ENCODE data around the gene ZC3H7A. TPM values are rescaled to one million over a fixed set of nuclear protein-coding genes. Genes with fewer than 3 reads are reported as not detected.

ZC3H7A gene
- total and polyA plus RNA-seq, 10 of the 15 experiments (the other 5 are each of a cell fraction or from before 2014, with no cell fraction given): 46.3 to 188 (median 68.6) TPM

GRCh38 chr16:11797166-11797956 is at the start of gene ZC3H7A (continued):
- TF ChIP-seq NKRF (conservative IDR thresholded peaks at IDR 0.05): peak; percentile 72
- no peak for TF ChIP-seq SREBF1 (IDR thresholded peaks at IDR 0.05; ENCODE audit: low read length)
- TF ChIP-seq TCF7 (IDR thresholded peaks at IDR 0.05; ENCODE audit: borderline replicate concordance): no peak
- peak; percentile 89 for TF ChIP-seq RFX5 (IDR thresholded peaks at IDR 0.05; ENCODE audit: low read depth, low read length)
- peak; percentile 38 for TF ChIP-seq MEF2B (IDR thresholded peaks at IDR 0.05; ENCODE audit: partially characterized antibody, poor library complexity, severe bottlenecking)
- TF ChIP-seq FOXM1 (IDR thresholded peaks at IDR 0.05; ENCODE audit: low read depth, low read length): no peak; the same call in 1 of the 2 replicates
- TF ChIP-seq NBN (IDR thresholded peaks at IDR 0.05): peak; percentile 62
- TF ChIP-seq RELA (IDR thresholded peaks at IDR 0.05; ENCODE audit: borderline replicate concordance, partially characterized antibody): no peak
- no peak; the same call in none of the 2 replicates for TF ChIP-seq MAX (IDR thresholded peaks at IDR 0.05; ENCODE audit: low read depth, low read length)
- peak in 1 of 2 experiments; percentile 59; a peak in 1 of 3 replicates for TF ChIP-seq EGR1 (IDR thresholded peaks at IDR 0.05; ENCODE audit: borderline replicate concordance in 1 of 2, low read depth in 2 of 2, low read length in 2 of 2)
- TF ChIP-seq TCF12 (IDR thresholded peaks at IDR 0.05; ENCODE audit: low read depth, low read length): no peak; the same call in 1 of the 2 replicates
- peak; percentile 83 for TF ChIP-seq GATAD2B (conservative IDR thresholded peaks at IDR 0.05; ENCODE audit: low read depth)
- TF ChIP-seq RCOR1 (conservative IDR thresholded peaks at IDR 0.05; ENCODE audit: low read depth, low read length): no peak
- peak; percentile 66 for TF ChIP-seq NR2F1 (conservative IDR thresholded peaks at IDR 0.05)
- TF ChIP-seq SPI1 (IDR thresholded peaks at IDR 0.05; ENCODE audit: borderline replicate concordance, insufficient read depth, low read depth, low read length): no peak
- no peak; the same call in 1 of the 2 replicates for TF ChIP-seq PAX5 (IDR thresholded peaks at IDR 0.05; ENCODE audit: borderline replicate concordance, low read depth, low read length)
- no peak for TF ChIP-seq PRDM15 (CRISPR knock-in tag; IDR thresholded peaks at IDR 0.05)
- TF ChIP-seq ZNF622 (IDR thresholded peaks at IDR 0.05): no peak
- TF ChIP-seq STAT3 (IDR thresholded peaks at IDR 0.05; ENCODE audit: low read depth, low read length): no peak
- TF ChIP-seq WRNIP1 (IDR thresholded peaks at IDR 0.05; ENCODE audit: borderline replicate concordance, low read depth, low read length): no peak
- no peak for TF ChIP-seq JUND (IDR thresholded peaks at IDR 0.05; ENCODE audit: low read depth, low read length)
- TF ChIP-seq RAD21 (IDR thresholded peaks at IDR 0.05; ENCODE audit: insufficient read depth, low read depth, low read length): no peak
- TF ChIP-seq TBL1XR1 (IDR thresholded peaks at IDR 0.05; ENCODE audit: low read depth, low read length): no peak
- TF ChIP-seq MTA3 (IDR thresholded peaks at IDR 0.05; ENCODE audit: borderline replicate concordance, low read length): no peak
